Measurements from ENCODE around the gene TCOF1. TPM values are rescaled to one million over a fixed set of nuclear protein-coding genes. Genes with fewer than 3 reads are reported as not detected.

Gene TCOF1
- total RNA-seq, 1 donor from 2014 or later = 24.8 TPM

Other genes starting within 250 kb of the TCOF1 start
- 26.1 and 34.0 TPM in 2 replicates for gene PDGFRB, start 201.9 kb upstream of the TCOF1 start, total RNA-seq
- 0.36 TPM in 1 of 2 replicates, not detected in the other for gene CDX1, start 190.9 kb upstream of the TCOF1 start, total RNA-seq
- 0.10 TPM in 1 of 2 replicates, not detected in the other for gene SLC6A7, start 167.6 kb upstream of the TCOF1 start, total RNA-seq
- gene CAMK2A, start 67.9 kb upstream of the TCOF1 start, total RNA-seq = 5.0 and 8.6 TPM in 2 replicates
- 1.7 and 2.4 TPM in 2 replicates for gene ARSI, start 54.8 kb upstream of the TCOF1 start, total RNA-seq
- 1.3 and 2.9 TPM in 2 replicates for gene CD74, start 55.2 kb downstream of the TCOF1 start, total RNA-seq
- gene RPS14, start 92.0 kb downstream of the TCOF1 start, total RNA-seq = 1,461 and 1,734 TPM in 2 replicates
- gene NDST1, start 150.4 kb downstream of the TCOF1 start, total RNA-seq = 73.7 and 105 TPM in 2 replicates